LHCN-M2 (cell line): ENCODE data around the gene STK38. TPM values are rescaled to one million over a fixed set of nuclear protein-coding genes. Genes with fewer than 3 reads are reported as not detected.
"Not testable (repeated sequence)": the region's sequence is repeated elsewhere in the genome, so short reads cannot be mapped to it uniquely, and the experiment has no call there.

ENCODE experiments used
- DNase-seq: peaks from one replicate; pipeline ENCODE4 v3.0.0-alpha.2; 2012; ENCODE audit warnings: low read depth
- polyA plus RNA-seq: library from polyadenylated mRNA; unstranded; fragments of >200 nt; gene quantifications from one replicate; pipeline ENCODE4 v1.2.1, GENCODE V29; 2012; ENCODE audit warnings: missing spikeins
- total RNA-seq: library from RNA; depleted of rRNA; stranded (reverse); fragments of >200 nt; gene quantifications from 2 replicates; pipeline ENCODE4 v1.2.3, GENCODE V29; 2014; rRNA removed

STK38 gene
- total RNA-seq = 29.5 and 36.9 TPM in 2 replicates
- 38.4 TPM for polyA plus RNA-seq

DNA sequence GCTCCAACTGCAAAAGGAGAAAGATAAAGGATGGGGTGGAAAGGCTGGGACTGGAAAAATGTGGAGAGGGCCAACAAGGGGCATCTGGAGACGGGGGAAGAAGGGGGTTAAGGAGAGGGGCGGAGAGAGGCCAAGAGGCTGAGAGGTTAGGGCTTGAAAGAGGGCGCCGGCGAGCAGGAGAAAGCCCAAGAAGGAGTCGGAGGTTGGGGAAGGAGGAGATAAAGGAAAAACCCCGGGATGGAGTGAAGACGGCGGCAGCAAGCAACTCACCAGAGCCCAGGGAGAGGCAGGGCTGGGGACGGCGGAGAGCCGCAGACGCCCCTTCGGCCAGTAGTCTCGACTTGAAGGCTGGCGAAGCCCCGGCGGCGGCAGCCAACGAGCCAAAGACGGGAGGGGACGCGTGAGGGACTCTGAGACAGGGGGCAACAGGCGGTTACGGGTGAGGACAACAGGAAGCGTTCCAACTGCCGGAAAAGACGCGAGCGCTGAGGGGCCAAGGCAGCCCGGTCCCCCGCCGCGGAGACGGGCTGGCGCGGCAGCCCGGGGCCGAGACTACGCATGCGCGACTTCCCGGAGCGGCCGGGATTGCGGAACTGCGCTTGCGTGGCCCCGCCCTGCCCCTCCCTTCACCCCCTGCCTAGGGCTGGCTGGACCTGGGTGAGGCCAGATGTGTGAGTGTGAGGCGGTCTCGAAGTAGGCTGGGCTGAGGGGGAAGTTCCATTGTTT lies at the start of gene STK38:
Gene STK38, minus strand, starts transcription at position 560 of the 726 bp plus-strand sequence. CDS start 7,277 bp downstream, outside the sequence.
- DNase-seq = peak; percentile 82

DNA sequence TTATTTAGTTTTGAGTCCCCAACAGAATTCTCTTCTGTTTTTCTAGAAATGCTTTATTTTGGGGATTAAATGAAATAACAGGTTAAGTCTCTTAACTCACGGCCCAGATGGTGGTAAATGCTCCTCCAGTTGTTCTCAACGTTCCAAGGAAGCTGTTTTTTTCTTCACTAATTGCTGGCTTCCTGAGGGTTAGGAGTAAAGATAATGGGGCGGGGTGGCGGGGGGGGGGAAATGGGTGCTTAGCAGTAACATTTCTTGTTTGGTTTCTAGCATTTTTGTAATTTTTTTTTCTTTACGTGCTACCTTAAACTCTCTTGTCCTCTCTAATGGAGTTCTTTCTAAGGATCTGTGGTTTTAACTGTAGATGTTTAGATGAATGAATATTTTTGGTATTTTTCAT lies 49.1 kb upstream of the STK38 start:
- no peak for DNase-seq

DNA sequence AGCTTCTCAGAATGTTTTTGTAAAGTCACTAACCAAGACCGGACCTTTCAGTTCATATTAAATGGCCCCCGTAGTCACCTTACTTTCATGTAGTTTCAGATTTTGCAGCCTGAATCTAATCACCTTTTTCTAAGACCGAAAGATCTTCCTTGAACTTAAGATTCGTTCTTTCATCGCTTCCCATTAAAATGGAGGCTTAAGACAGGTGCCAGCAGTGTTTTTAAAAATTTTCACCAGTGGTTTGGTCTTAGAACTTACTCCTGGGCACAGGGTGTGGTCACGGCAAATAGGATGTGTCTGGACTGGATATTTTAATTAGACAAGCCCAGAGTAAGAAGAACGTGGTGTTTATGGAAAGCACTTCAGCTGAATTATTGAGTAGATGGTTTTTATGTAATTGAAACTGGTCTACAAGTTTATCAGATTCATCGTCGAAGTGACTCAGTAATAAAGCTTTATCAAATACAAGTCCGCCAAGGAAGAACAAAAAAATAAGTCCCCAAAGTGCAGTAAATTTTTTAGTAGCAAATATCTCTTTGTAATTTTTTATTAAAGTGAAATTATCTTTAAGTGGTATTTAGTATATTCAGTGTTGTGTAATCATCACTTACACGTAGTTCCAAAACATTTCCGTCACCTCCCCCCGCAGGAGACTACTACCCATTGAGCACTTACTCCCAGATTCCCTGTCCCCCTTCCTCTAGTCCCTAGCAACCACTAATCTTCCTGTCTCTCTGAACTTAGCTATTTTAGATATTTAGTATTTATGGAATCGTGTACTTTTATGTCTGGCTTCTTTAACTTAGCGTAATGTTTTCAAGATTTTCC lies 47.8 kb upstream of the STK38 start:
- peak; percentile 56 for DNase-seq

DNA sequence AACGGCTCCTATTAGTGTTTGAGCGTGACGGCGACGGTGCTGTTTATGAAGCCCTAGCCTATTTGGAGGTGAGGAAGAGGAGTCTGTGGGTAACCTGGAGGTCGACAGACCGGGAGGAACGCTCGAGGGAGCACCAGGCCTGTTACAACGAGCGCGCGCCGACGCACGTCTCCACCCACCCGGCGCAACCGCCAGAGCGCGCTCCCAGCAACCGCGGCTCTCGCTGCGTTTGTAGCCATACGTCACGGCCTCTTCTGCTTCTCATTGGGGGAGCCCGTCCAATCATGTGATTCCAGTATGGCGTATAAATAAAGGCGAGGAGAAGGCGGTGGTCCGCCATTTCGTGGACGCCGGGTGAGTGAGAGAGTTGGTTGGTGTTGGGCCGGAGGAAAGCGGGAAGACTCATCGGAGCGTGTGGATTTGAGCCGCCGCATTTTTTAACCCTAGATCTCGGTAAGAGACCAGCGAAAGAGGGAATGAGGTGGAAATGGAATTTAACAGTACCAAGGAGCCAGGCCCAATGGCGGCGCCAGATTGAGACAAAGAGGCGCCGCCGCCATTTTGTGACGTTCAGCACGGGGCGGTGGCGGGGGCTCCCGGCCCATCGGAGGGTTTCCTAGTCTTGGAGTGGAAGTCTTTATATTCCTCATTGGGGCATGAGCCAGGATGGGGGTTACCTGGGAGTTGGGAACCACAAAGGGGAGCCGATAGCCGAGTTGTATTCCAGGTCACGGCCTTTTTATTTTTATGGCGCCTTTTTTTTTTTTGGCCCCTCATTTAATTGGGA lies 46.9 kb upstream of the STK38 start, which contains the start of gene SRSF3:
Gene SRSF3, plus strand, starts transcription at position 334 of the 787 bp plus-strand sequence. CDS start 2,401 bp downstream, outside the sequence.
- DNase-seq = peak; percentile 97

DNA sequence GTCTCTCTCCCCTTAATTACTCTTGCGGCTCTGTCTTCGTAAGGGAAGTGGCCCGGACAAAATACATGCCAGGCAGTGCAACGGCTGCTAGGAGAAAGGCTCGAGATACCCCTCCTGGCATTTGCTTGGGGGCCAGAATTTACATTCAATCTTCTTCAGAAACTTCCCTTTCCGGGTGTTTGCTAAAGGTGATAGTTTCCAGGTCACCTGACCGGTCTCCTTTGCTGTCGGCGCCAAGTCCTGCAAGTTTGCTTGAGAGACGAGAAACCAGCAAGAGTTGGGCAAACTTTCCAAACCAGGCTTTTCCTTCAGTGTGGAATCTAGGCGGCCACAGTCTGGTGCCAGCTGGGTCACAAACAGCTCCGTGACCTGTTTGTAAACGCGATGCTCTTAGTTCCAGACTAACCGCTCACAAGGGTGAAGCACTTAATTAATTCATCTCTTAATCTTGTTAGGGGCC lies 46.3 kb upstream of the STK38 start:
- no peak for DNase-seq

DNA sequence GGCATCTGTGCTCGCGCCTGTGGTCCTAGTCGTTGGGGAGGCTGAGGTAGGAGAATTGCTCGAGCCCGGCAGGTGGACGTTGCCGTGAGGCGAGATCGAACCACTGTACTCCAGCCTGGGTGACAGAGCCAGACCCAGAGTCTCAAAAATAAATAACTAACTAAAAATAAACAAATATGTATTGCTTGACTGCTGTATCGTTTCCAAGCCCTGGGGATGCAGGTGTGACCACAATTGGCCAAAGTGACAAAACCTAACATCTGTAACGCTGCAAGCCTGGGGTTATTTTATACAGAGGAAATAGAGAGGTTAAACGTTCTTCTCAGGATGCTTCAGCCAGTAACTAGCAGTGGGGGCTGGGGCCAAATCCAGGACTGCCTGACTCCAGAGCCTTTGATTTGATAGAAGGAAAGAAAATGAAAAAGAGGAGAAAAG lies 45.0 kb upstream of the STK38 start:
- DNase-seq = no peak

DNA sequence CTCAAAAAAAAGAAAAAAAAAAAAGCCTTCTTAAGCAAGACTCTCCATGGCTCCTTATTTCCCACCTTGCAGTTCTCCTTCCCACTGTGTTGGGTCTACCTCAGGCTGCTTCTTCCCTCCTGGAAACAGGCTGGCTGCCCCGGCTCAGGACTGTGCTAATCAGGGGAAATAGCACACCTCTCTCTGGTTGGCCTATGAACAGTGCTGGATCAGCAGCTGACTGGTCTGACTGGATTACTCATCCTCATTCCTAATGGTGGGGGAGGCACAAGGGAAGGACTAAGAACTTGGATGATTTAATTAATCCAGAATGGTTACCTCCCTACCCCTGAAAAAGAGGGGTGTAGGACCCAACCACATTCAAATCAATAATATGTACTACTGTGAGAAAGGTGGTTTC lies 43.0 kb upstream of the STK38 start:
- DNase-seq = peak; percentile 74

- not testable (repeated sequence) for DNase-seq
Observed at GRCh38 chr6:36589025-36589400, 41.7 kb upstream of the STK38 start.

DNA sequence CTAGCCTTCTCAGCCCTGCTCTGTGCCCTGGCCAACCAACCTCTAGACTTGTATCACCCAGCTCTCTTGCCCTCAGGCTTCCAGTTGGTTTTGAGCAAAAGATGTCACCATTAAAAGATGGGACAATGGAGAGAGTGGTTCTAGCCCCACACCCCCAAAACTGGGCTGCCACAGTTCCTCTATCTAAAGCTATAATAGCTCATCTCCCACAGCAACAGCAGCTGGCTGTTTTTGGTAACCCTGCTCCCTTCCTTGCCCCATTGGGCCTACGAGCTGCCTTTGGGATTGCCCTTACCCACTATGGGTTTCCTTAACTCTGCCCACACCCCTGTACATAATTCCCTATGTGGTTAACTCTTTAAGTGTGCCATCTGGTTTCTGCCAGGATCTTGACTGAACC lies 39.3 kb upstream of the STK38 start:
- DNase-seq = no peak

- no peak for DNase-seq
Observed at GRCh38 chr6:36581716-36582115, 34.4 kb upstream of the STK38 start.

GRCh38 chr6:36580184-36580526 lies 32.9 kb upstream of the STK38 start:
- DNase-seq = no peak

GRCh38 chr6:36578431-36578830 lies 31.2 kb upstream of the STK38 start:
- DNase-seq = no peak

GRCh38 chr6:36578030-36578429 lies 30.8 kb upstream of the STK38 start:
- no peak for DNase-seq

DNA sequence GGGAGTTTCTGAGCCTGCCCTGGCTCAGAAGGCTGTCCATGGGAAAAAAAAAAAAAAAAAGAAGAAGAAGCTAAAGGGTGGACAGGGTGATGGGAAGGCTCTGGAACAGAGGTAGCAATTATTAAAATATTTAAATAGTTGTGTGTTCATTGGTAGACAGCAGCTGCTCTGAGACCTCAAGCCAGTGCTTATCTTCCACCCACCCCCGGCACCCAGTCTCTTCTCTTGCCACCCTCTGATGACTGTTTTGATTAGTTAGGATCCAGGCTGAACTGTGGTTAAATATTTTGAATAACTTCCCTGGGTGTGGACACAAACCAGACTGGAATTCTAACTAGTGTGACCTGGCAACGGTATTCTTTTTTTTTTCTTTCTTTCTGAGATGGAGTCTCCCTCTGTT lies 30.0 kb upstream of the STK38 start:
- DNase-seq = peak; percentile 95

DNA sequence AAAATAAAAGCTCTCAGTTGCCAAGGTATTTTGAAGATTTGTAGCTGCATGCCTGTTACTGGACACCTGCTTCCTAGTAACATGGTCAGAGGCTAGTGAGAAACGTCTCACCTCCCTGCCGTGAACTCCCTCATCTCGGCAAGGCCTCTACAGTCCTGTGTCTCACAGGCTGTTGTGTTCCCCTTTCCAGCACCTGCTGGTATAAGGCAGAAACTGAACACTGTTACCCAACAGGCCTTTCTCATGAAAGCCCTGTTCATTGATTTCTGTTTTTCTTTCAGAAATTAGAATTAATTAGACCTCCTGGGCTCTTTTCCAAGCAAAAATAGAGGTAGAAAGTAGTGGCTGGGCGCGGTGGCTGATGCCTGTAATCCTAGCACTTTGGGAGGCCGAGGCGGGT lies 29.3 kb upstream of the STK38 start:
- no peak for DNase-seq

- no peak for DNase-seq
Observed at GRCh38 chr6:36574679-36575078, 27.4 kb upstream of the STK38 start.

DNA sequence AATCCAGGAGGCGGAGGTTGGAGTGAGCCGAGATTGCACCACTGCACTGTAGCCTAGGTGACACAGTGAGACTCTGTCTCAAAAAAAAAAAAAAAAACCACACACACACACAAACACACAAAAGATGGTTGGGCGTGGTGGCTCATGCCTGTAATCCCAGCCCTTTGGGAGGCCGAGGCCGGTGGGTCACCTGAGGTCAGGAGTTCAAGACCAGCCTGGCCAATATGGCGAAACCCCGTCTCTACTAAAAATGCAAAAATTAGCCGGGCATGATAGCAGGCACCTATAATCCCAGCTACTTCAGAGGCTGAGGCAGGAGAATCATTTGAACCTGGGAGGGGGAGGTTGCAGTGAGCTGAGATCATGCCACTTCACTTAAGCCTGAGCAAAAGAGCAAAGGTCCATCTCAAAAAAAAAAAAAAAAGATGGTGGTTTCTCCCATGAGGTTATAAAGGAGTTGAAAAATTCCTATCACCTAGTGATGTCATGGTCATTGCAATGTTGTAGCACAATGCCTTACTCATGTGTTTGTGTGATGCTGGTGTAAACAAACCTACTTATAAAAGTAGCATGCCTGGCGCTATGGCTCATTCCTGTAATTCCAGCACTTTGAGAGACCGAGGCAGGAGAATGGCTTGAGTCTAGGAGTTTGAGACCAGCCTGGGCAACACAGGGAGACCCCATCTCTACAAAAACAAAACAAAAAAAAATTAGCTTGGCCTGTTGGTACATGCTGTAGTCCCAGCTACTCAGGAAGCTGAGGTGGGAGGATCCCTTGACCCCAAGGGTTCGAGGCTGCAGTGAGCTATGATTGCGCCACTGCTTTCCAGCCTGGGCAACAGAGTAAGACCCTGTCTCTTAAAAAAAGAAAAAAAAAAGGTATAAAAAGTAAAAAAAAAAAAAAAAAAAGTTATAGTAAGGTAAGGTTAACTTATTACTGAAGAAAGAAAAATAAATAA lies 25.4 kb upstream of the STK38 start:
- not testable (repeated sequence) for DNase-seq

GRCh38 chr6:36571122-36572043 lies 24.1 kb upstream of the STK38 start:
- no peak for DNase-seq

DNA sequence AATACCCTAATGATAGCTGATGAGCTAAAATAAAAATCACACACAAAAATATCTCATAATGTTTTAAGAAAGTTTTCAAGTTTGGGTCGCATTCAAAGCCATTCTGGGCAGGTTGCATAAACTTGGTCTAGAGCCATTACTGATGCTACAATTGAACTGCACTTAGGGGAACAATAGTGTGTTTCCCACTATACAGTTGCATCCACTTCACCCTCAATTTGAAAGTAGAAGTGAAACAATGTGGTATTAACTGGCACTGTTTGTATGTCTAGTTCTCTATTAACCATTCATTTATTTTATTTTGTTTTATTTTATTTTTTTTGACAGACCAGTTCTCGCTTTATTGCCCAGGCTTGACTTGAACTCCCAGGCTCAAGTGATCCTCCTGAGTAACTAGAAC lies 23.0 kb upstream of the STK38 start:
- no peak for DNase-seq
